NCI-H2227 (cell line): ENCODE data around the gene RASGEF1B.

Source experiments
- DNase-seq: peaks from one replicate; lab custom pipeline; 2025; ENCODE audit not compliant: unreplicated experiment; lab: John Stamatoyannopoulos, UW

Gene RASGEF1B

GRCh38 chr4:81399306-81400086 is 72.2 kb downstream of the RASGEF1B start:
- no peak for DNase-seq

- no peak for DNase-seq
Observed at GRCh38 chr4:81398379-81398778, 73.3 kb downstream of the RASGEF1B start.

- no peak for DNase-seq
Observed at GRCh38 chr4:81397635-81398034, 74.1 kb downstream of the RASGEF1B start.

GRCh38 chr4:81395239-81395638 is 76.5 kb downstream of the RASGEF1B start:
- DNase-seq: no peak

GRCh38 chr4:81392164-81392563 is 79.5 kb downstream of the RASGEF1B start:
- DNase-seq: no peak

GRCh38 chr4:81389720-81390119 is 82.0 kb downstream of the RASGEF1B start:
- no peak for DNase-seq

- no peak for DNase-seq
Observed at GRCh38 chr4:81380437-81380836, 91.3 kb downstream of the RASGEF1B start.

- peak; percentile 15 for DNase-seq
Observed at GRCh38 chr4:81378386-81378785, 93.3 kb downstream of the RASGEF1B start.

- no peak for DNase-seq
Observed at GRCh38 chr4:81377191-81377590, 94.5 kb downstream of the RASGEF1B start.

GRCh38 chr4:81376720-81377119 is 95.0 kb downstream of the RASGEF1B start:
- DNase-seq: no peak
